Activated gamma-delta T cell treated with Interleukin-2 at 50 U/mL for 16 hours (primary cell): Measurements from ENCODE around the gene TOM1L2.
A peak's percentile ranks its signal among the peaks of the same experiment; 100 is the strongest.

Experiments used
- DNase-seq: peaks from one replicate; pipeline ENCODE4 v3.0.0-alpha.2; 2020

The TOM1L2 gene

GRCh38 chr17:17846003-17846402 is 126.2 kb downstream of the TOM1L2 start:
- no peak for DNase-seq

- no peak for DNase-seq
These were observed 127.0 kb downstream of the TOM1L2 start for GRCh38 chr17:17845046-17845775.

GRCh38 chr17:17844500-17844899 is 127.7 kb downstream of the TOM1L2 start:
- DNase-seq, result no peak

DNA sequence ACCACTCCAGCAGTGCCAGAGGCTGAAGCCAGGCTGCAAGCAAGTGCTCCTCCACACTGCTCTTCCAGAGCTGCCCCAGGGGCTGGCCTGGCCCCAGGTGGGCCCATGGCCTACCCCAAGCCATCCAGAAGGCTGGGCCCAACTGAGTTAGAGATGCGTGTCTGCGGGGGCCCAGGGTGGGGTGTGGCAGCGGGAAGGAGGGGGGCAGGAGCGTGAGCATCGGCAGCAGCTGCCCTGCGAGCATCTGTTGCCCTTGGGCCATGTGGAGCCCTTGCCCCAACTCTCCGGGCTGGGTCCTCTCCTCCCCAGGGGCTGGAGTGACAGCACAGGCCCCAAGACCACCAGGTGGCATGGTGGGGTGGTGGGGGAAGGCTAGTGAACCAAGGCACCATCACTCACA is 128.1 kb downstream of the TOM1L2 start:
- DNase-seq, result no peak

GRCh38 chr17:17843096-17843495 is 129.1 kb downstream of the TOM1L2 start:
- DNase-seq, result no peak

GRCh38 chr17:17842111-17842876 is 129.9 kb downstream of the TOM1L2 start:
- no peak for DNase-seq

- DNase-seq, result no peak
These were observed 130.6 kb downstream of the TOM1L2 start for GRCh38 chr17:17841601-17842025.

GRCh38 chr17:17840751-17841591 is 131.2 kb downstream of the TOM1L2 start:
- no peak for DNase-seq

DNA sequence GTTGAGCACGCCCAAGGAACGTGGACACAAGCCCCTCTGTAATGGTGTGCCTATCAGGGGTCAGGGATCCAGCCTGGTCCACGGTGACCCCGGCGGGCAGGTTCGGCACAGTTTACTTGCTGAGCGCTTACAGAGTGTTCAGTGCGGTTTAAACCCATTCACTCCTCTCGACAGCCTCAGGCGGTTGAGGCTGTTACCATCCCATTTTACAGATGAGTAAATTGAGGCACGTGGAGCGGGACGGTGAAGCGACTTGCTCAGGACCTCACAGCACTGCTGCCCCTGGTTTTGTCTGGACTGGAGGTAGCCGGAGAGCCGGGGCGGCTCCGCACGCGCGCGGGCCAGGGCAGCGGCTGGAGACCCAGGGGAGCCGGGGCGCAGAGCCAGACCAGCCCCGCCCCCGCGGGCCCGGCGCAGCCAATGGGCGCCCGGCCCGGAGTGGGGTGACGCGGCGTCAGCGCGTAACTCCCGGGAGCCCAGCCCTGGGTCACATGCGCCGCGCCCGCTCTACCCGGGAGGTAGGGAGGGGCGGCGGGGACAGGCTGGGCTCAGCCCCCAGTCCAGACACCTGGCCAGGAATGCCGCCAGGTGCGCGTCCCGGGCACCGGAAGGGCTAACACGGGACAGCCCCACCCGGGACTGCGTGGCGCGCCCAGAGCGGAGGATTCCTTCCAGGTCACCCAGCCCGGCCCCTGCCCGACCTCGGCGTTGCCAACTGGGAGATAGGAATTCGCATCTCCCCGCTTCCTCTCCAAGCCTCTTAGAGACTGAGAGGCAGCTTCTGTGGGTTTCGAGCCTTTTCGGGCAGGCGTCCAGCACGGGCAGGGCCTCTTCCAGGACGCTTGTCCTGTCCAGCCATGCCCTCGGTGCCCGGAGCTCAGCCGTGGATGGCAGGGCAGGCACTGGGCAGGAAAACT is 132.2 kb downstream of the TOM1L2 start:
- peak; percentile 65 for DNase-seq

DNA sequence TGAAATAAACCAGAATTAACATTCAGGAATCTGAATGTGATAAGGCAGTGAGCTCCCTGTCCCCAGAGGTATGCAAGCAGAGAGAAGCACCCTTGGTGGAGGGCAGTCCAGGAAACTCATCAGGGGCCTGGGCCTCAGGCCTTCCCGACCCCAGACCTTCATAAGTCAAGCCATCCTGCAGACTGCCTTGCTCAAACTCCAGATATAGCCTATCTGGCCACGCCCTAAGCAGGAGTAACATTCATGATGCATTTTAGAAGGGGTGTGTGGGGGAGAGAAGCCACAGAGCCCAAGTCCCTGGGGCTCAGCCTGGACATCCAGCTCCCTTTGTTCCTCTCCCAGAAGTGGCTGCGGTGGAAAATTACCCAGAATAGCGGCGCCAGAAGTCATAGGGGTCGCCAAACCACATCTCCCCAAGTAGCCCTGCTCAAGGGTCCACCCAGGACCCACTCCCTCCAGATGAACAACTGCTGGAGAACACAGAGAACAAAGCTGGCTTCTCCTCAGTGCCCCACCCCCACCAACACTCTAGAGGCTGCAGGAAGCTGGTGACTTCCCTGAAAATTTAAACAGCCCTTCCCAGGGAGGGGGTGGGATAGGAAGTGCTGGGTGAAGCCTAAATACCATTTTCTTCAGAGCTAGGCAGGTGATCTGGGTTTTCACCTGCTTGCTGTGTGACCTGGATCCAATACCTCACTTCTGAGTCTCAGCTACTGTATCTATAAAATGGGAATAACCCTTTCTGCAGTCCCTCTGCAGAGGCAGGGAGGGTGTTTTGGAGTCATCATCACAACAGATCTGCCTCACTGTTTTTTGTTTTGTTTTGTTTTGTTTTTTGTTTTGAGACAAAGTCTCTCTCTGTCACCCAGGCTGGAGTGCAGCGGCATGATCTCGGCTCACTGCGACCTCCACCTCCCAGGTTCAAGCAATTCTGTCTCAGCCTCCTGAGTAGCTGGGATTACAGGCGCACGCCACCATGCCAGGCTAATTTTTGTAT is 133.9 kb downstream of the TOM1L2 start:
- DNase-seq, result no peak

DNA sequence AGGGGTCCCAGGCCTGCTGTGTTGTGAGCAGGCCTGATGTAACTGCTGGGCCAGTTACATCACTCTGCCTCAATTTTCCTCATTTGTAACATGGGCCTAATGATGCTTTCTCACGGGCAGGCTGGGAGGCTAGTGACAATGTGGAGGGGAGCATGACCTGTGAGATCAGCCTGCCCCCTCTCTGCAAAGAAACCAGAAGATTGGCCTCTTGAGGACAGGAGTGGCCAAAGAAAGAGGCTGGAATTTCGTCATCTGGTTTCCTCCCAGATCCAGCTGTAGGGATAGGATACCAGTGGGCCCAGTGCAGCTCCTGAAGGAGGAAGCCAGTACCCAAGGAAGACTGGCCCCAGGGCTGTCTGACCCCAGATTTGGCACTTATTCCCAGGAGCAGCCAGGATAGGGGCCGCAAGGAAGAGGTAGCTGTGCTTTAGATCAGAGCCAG is 134.8 kb downstream of the TOM1L2 start:
- no peak for DNase-seq

DNA sequence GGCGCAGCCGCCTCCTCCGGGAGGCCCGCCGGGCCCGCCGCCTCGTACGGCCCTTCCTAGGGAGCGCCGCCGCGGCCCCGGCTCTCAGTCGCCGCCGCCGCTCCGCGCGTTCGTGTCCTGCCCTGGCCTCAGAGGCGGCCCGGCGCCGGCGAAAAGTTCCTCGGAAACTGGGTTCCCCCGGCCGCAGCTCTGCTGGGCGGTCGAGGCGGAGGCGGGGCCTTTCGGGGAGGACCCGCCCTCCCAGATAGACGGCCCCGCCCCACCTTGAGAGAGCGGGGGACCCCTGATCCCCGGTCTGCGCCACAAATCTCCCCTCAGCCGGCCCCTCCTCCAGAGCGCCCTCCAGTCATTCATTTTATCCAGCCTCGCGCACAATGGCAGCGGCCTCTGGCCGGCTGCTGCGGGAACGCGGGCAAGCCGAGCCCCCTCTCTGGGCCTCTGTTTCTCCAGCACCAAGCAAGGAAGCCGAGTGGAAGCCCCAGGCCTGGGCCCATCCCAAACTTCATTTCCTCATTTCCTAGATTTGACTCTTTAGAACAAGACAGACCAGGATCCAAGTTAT is 135.3 kb downstream of the TOM1L2 start, which contains the start of gene SREBF1:
Gene SREBF1, minus strand, starts transcription at position 169 of the 562 bp plus-strand sequence. CDS start 169 bp downstream, outside the sequence.
- DNase-seq, result peak; percentile 49

DNA sequence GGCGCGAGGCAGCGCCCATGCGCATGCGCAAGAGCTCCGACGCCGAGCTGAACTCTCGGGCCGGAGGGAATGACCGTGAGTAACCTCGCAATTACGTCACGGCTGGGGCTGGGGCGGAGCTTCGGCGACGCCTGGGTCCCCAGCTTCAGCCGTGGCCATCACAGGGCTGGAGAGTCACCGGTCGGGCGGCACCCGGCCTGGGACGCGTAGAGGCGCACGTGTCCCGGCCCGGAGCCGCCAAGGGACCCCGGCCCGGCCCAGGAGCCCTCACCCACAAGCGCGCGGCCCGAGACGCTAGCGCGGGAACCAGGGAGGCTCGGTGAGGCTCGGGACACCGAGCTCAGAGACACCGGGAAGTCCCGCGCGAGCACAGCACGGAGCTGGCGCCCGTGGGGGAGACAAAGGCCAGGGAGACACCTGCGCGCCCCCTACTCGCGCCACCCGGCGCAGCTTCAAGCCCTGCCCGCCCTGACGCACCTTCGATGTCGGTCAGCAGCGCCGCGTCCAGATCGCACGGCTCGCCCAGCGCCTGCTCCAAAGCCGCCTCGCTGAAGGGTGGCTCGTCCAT is 135.9 kb downstream of the TOM1L2 start:
- peak; percentile 93 for DNase-seq

GRCh38 chr17:17835415-17836249 is 136.6 kb downstream of the TOM1L2 start:
- DNase-seq, result no peak

DNA sequence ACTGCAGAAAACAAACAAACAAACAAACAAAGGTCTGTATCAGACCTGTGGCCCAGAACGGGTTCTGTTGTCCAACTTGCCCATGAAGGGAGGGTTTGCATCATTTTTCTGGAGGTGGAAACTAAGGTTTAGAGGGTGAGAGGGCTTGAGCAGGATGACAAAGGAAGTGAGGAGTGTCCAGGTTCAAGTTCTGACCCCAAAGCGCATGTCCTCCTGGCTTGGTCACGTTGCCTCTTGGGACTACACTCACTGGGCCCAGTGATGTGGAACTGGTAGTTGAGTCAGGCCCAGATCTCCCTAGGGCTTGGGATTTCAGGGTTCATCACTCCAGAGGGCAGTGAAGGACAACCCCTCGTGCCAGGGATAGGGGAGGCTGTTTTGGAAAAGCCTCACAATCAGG is 137.2 kb downstream of the TOM1L2 start:
- DNase-seq, result no peak

- no peak for DNase-seq
These were observed 138.4 kb downstream of the TOM1L2 start for GRCh38 chr17:17833658-17834357.

DNA sequence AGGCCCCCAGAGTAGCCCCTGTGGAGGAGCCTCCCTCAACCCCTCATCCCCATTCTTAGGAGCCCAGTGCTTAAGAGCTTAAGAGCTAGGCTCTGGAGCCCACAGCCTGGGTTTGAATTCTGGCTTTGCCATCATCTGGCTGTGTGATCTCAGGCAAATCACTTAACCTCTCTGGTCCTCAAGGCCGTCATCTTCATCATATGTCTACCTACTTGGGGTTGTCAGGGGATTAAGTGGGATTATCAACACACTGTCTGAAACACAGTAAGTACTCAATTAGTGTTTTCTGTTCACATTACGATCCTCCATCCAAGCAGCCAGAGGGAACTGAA is 140.2 kb downstream of the TOM1L2 start:
- DNase-seq, result no peak

GRCh38 chr17:17831208-17832031 is 140.8 kb downstream of the TOM1L2 start:
- DNase-seq, result no peak
